Endothelial cell of umbilical vein (primary cell): ENCODE measurements around the gene KRTAP4-8.
"Not testable (repeated sequence)": the region's sequence is repeated elsewhere in the genome, so short reads cannot be mapped to it uniquely, and the experiment has no call there.

ENCODE experiments used
- CTCF ChIP-seq, 2 donors: IDR thresholded peaks; 1 replicate in 1 of 2; 2 replicates in 1 of 2; pipeline ENCODE4 v1.5.1; 2011; ENCODE audit warnings: low read length in 2 of 2, mild to moderate bottlenecking in 2 of 2, moderate library complexity in 2 of 2, control low read depth in 1 of 2, inconsistent platforms in 1 of 2, low read depth in 1 of 2; ENCODE audit not compliant: insufficient read depth in 1 of 2; ENCODE audit errors: extremely low read depth in 1 of 2
- EZH2 ChIP-seq: IDR thresholded peaks from 2 replicates; pipeline ENCODE4 v1.6.1; 2012; ENCODE audit warnings: borderline replicate concordance, low read depth, mild to moderate bottlenecking, moderate library complexity, low read length, inconsistent platforms; ENCODE audit not compliant: severe bottlenecking
- FOS ChIP-seq: IDR thresholded peaks from 2 replicates; pipeline ENCODE4 v1.6.1; 2011; ENCODE audit warnings: mild to moderate bottlenecking, low read length, moderate library complexity, borderline replicate concordance; ENCODE audit not compliant: insufficient read depth
- GATA2 ChIP-seq: IDR thresholded peaks from 2 replicates; pipeline ENCODE4 v1.7.0; 2011; ENCODE audit warnings: low read depth, mild to moderate bottlenecking, moderate library complexity, mixed read lengths, low read length; ENCODE audit not compliant: insufficient read length, insufficient read depth
- JUN ChIP-seq: IDR thresholded peaks from 2 replicates; pipeline ENCODE4 v1.6.1; 2011; ENCODE audit warnings: borderline replicate concordance, low read depth; ENCODE audit not compliant: insufficient read length, insufficient read depth
- MAX ChIP-seq: IDR thresholded peaks from 2 replicates; pipeline ENCODE4 v1.6.1; 2011; ENCODE audit not compliant: insufficient read depth, insufficient read length
- MYC ChIP-seq: IDR thresholded peaks from one replicate; pipeline ENCODE4 v1.6.1; 2011; ENCODE audit warnings: mild to moderate bottlenecking, low read depth, low read length
- POLR2A ChIP-seq: IDR thresholded peaks from 2 replicates; pipeline ENCODE4 v1.6.1; 2012; ENCODE audit warnings: low read depth, mild to moderate bottlenecking, control low read depth, low read length
- POLR2AphosphoS5 ChIP-seq: IDR thresholded peaks from 2 replicates; pipeline ENCODE4 v1.6.1; 2012; ENCODE audit warnings: low read depth, mild to moderate bottlenecking, control low read depth, low read length, moderate library complexity; ENCODE audit not compliant: insufficient read depth

GRCh38 chr17:41065016-41065689 is 32.8 kb downstream of the KRTAP4-8 start:
- TF ChIP-seq MYC; CTCF (IDR thresholded peaks at IDR 0.05; ENCODE audit: extremely low read depth in 1 of 2, insufficient read depth in 1 of 2, low read depth in 1 of 2, low read length in 2 of 2); POLR2A; POLR2AphosphoS5; MAX; JUN; EZH2; GATA2; FOS: not testable (repeated sequence)
